ENCODE results near the gene CDK15. TPM values are rescaled to one million over a fixed set of nuclear protein-coding genes. Genes with fewer than 3 reads are reported as not detected.

CDK15 gene
- total RNA-seq, 6 experiments from 2014 or later, result not detected

DNA sequence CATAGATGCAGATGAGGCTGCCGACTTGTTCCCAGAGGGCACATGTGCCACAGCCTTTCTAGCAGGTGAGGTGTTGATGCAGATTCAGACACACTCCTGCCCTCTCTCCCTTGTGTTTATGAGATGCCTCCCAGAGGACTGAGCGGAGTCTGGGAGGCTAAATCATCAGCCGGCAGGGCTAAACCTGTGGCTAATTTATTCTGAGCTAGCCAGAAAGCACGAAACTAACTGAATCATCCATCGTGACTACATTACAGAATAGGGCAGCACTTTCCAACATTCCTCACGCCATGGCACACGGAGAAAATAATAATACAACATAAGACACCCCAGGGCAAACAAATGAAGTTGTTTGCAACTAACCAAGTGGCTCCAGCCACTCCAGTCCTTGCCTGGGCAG, 125.6 kb downstream of the CDK15 start:
- TF ChIP-seq POLR2A (IDR thresholded peaks at IDR 0.05), result no peak
- TF ChIP-seq, protein P1, sequence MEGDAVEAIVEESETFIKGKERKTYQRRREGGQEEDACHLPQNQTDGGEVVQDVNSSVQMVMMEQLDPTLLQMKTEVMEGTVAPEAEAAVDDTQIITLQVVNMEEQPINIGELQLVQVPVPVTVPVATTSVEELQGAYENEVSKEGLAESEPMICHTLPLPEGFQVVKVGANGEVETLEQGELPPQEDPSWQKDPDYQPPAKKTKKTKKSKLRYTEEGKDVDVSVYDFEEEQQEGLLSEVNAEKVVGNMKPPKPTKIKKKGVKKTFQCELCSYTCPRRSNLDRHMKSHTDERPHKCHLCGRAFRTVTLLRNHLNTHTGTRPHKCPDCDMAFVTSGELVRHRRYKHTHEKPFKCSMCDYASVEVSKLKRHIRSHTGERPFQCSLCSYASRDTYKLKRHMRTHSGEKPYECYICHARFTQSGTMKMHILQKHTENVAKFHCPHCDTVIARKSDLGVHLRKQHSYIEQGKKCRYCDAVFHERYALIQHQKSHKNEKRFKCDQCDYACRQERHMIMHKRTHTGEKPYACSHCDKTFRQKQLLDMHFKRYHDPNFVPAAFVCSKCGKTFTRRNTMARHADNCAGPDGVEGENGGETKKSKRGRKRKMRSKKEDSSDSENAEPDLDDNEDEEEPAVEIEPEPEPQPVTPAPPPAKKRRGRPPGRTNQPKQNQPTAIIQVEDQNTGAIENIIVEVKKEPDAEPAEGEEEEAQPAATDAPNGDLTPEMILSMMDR (IDR thresholded peaks at IDR 0.05), result no peak
- H3K27me3 ChIP-seq, result no peaks in the 10 kb centered on the region
- no peaks in the 10 kb centered on the region for H3K4me1 ChIP-seq
- WGBS (ENCODE audit: insufficient coverage, low coverage, low lambda C conversion rate, missing lambda C conversion rate), result 56% methylated on average over 3 of the region's 7 CpGs
- no peaks in the 10 kb centered on the region for H3K9me3 ChIP-seq
- H3K4me3 ChIP-seq, result no peak overlapping the region
- H3K27ac ChIP-seq, result no peak overlapping the region
- DNase-seq, result no peak
- no peaks in the 10 kb centered on the region for H3K36me3 ChIP-seq
- intact Hi-C loops (cut with DNase I), result no loop called here
- no peak for ATAC-seq

DNA sequence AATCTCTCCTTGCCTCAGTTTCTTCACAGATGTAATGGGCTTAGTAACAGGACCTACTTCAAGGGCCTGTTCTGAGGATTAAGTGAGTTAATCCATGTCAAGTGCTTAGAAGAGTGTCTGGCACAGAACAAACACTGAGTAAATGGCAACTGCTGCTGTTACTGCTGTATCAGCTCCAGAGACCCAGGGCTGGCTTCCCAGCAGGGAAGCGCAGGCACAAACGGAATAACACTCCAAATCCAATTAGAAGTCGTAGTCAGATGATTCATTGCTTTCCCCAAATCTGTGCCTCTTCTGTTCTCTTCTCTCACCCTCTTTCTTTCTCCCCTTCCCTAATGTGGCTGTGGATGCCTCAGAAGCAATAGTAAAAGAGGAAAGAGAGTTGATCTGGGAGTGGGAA, 126.2 kb downstream of the CDK15 start:
- no peak overlapping the region for H3K27ac ChIP-seq
- intact Hi-C loops (cut with DNase I), result no loop called here
- TF ChIP-seq, protein P1 (IDR thresholded peaks at IDR 0.05), result no peak
- TF ChIP-seq POLR2A (IDR thresholded peaks at IDR 0.05), result no peak
- no peaks in the 10 kb centered on the region for H3K4me1 ChIP-seq
- no peaks in the 10 kb centered on the region for H3K36me3 ChIP-seq
- ATAC-seq (no peak), DNase-seq (no peak)
- 73% methylated on average over 3 of the region's 3 CpGs for WGBS (ENCODE audit: insufficient coverage, low coverage, low lambda C conversion rate, missing lambda C conversion rate)
- no peaks in the 10 kb centered on the region for H3K9me3 ChIP-seq
- no peaks in the 10 kb centered on the region for H3K27me3 ChIP-seq
- no peak overlapping the region for H3K4me3 ChIP-seq

DNA sequence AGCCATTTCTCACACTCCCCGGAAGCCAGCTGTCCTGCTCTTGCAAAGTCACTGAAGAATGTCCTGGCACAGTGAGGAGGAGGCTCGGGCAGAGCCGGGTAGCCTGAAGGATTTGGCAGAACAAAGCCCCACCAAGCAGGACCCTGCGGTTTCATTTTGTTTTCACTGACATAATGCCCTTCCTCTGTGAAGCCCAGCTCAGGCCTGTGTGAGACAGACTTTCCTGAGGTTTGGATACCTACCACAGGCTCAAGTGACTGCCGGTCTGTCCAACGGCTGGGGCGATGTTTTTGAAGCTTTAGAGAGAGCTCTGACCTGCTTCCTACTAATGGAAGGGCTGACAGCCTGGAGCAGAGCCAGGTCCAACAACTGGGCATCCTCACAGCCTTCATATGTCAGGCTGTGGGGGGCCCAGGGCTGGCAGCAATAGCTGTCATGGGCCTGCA, 127.5 kb downstream of the CDK15 start:
- Histone ChIP-seq H3K27me3 (no peaks in the 10 kb centered on the region), H3K4me1 (no peaks in the 10 kb centered on the region), H3K9me3 (no peaks in the 10 kb centered on the region), H3K4me3 (no peak overlapping the region), H3K36me3 (no peaks in the 10 kb centered on the region), H3K27ac (no peak overlapping the region)
- ATAC-seq (no peak), DNase-seq (no peak)
- 61% methylated on average over 4 of the region's 7 CpGs for WGBS (ENCODE audit: insufficient coverage, low coverage, low lambda C conversion rate, missing lambda C conversion rate)
- intact Hi-C loops (cut with DNase I), result no loop called here
- no peak for TF ChIP-seq POLR2A (IDR thresholded peaks at IDR 0.05)
- TF ChIP-seq, protein P1 (IDR thresholded peaks at IDR 0.05), result no peak

DNA sequence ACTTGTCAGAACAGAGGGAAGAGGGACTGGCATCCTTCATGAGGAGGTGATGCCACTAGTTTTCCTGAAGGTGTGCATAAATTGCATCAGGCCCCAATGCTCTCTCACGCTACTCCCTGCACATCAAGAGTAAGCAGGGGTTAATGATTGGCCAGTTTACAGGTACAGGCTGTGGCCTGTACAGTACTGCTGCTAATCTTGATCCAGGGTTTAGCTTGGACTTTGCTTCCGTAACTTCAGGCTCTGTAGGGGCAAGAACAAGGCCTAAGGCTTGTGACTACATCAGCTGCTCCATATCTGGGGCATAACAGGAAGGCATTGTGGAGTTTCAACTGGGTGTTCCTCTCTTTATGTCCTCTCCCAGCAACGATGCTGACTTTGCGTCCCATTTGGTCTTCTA, 130.5 kb downstream of the CDK15 start:
- Histone ChIP-seq H3K4me3 (no peak overlapping the region), H3K4me1 (no peaks in the 10 kb centered on the region), H3K27me3 (no peaks in the 10 kb centered on the region), H3K27ac (no peak overlapping the region), H3K9me3 (no peaks in the 10 kb centered on the region), H3K36me3 (no peaks in the 10 kb centered on the region)
- TF ChIP-seq, protein P1 (IDR thresholded peaks at IDR 0.05), result no peak
- no peak for TF ChIP-seq POLR2A (IDR thresholded peaks at IDR 0.05)
- no peak for DNase-seq
- ATAC-seq, result no peak
- WGBS (ENCODE audit: insufficient coverage, low coverage, low lambda C conversion rate, missing lambda C conversion rate), result 69% methylated on average over 2 of the region's 4 CpGs
- intact Hi-C loops (cut with DNase I), result no loop called here

DNA sequence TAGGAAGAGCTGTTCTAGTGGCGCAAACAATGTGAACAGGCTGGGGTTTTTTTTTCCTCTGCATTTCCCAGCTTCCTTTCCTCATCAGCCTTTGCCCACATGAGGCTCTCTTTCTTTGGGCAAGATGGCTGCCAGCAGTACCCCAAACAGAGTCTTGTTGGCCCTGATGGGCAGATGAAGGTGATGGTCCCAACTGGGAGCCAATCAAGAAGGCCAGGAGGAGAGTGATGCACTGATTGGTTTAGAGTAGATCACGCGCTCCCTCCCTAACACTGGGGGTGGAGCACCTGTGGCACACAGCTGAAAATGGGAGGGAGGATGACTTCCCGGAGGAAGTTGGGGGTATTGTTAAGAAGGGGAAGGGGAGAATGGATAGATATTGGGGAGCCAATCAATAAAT, 131.0 kb downstream of the CDK15 start:
- intact Hi-C loops (cut with DNase I), result no loop called here
- DNase-seq (no peak), ATAC-seq (no peak)
- WGBS (ENCODE audit: insufficient coverage, low coverage, low lambda C conversion rate, missing lambda C conversion rate), result 90% methylated on average over 4 of the region's 4 CpGs
- Histone ChIP-seq H3K36me3 (no peaks in the 10 kb centered on the region), H3K27ac (no peak overlapping the region), H3K27me3 (no peaks in the 10 kb centered on the region), H3K4me3 (no peak overlapping the region), H3K9me3 (no peaks in the 10 kb centered on the region), H3K4me1 (no peaks in the 10 kb centered on the region)
- no peak for TF ChIP-seq POLR2A (IDR thresholded peaks at IDR 0.05)
- TF ChIP-seq, protein P1 (IDR thresholded peaks at IDR 0.05), result no peak

All from right lobe of liver (tissue), 6 donors.